GM19193 (cell line): ENCODE results near the gene CHST15.

Experiments used
- POLR2A ChIP-seq: IDR thresholded peaks from 4 replicates; pipeline ENCODE4 v1.6.1; 2011; ENCODE audit not compliant: insufficient read depth, insufficient read length; ENCODE audit errors: extremely low read depth

The CHST15 gene

DNA sequence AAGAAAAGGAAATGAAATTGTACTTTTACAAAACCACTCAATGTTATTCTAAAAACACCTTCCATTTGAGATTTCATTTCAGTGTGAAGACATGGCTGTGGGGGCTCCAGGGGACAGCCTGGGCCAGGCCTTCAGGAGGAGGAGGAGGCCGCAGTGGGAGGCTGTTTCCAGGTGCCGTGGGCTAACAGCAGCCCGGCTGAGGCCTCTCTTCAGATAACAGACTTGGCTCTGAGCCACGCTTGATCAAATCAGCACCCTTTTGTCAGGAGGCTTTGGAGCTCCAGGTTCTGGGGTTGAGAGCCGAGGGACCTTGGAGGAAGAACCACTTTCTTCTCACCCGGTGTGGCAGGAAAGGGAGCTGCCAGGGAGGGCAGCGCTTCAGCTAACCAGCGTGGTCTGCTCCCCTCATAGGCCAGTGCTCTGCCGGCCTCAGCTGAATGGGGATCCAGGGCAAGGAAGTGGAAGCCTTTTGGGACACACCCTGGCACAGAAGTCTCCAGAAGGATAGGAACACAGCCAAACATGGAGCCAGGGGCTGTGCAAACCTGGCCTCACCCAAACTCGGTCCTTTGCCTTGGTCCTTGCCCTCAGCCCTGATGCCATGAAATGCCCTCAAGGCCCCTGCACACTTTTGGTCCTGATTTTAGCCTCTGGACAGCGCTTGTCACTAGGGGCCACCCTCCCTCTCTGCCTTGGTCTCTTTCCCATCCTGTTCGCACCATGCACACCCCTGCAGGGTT is 23.5 kb upstream of the CHST15 start:
- no peak for TF ChIP-seq POLR2A

DNA sequence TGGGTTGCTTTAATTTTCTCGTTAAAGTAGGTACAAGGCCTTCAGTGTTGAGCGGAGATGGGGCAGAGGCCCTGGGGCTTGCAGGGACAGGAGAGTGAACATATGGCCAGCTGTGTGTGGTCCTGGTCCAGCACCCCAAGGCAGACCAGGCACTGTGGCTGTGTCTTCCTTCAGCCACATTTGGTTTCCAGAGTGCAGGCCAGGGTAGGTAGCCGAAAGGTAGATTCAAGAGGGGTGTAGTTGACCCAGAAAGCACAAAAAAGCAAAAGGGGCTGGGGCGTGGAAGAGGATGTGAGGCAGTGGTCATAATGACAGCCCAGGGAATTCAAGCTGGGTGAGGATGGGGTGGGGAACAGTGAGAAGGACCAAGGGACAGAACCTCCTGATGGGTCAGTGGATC is 21.3 kb upstream of the CHST15 start:
- no peak for TF ChIP-seq POLR2A

DNA sequence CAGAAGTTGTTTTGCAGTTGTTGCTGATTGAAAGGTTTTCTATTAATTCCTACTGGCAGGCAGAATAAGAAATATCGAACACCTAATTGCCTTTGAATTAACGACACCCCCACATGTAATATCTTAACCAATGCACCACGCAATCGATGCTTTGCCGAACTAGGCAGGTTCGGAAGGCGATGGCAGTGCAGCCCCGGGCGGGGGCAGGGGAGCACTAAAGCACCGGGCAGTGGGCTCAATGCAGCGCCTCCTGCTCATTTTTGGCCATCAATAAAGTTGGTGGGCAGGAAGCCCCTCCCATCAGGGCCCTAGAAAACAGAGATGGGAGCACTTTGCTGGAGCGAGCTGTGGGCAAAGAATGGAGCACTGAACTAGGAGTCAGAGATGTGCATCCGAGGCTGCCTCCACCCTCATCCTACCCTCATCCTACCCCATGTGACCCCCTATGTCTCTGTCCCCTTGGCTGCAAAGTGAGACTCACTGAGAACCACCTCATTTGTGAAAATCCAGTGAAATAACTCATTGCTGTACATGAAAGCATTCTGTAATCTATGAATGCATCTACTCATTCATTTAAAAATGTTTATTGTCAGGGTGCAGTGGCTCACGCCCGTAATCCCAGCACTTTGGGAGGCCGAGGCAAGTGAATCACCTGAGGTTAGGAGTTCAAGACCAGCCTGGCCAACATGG is 19.6 kb upstream of the CHST15 start:
- TF ChIP-seq POLR2A: no peak

DNA sequence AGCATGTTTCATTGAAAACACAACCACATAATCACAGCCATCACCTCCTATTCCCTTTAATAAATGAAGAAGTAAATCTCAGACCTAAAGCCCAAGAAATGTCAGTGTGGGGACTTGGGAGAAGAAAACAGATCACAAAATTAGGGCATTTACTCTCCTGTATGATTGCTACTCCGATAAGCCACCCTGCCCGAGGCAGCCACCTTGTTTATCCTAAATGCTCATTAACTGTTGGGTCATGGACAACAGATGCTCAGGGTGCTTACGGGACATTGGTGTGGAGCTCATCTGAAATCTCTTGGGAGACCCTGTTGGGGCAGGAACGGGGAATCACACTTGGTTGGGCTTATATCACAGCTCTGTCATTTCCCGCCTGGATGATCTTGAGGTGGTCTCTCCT is 17.5 kb upstream of the CHST15 start:
- TF ChIP-seq POLR2A: no peak

DNA sequence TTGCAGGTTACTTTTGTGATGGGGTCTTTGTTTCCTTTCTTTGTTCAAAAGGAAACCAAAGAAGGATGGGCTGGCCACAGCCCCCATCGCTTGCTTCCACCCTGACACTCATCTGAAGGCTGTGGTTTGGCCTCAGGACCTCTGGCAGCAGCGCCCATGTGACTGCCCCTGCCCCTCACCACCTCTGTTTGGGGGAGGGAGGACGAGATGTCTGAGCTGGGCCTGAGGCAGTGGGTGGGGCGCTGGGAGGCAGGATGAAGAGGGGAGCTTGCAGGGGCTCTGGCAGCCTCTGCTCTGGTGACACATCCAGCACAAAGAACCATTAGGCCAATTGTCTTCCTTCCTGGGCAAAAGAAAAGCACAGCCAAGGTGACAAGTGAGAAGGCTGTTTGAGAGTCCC is 15.9 kb upstream of the CHST15 start:
- TF ChIP-seq POLR2A: no peak

DNA sequence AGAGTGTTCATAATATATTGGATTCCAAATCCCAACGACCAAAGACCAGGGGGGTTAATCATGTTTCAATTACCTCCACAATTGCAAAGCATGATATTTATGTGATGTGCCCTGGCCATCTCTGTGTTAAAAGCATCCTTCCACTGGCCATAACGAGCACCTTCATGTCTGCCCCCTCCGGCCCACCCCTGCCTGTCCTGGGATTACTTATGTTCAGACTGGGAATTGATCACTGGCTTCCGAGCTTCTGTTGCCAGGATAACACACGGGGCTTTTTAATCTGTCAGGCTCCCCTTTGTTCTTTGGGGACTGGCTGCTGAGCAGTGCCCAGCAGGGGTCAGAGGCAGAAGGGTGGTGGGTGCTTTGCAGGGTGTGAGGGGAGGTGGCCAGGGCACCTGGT is 13.7 kb upstream of the CHST15 start:
- TF ChIP-seq POLR2A: no peak

DNA sequence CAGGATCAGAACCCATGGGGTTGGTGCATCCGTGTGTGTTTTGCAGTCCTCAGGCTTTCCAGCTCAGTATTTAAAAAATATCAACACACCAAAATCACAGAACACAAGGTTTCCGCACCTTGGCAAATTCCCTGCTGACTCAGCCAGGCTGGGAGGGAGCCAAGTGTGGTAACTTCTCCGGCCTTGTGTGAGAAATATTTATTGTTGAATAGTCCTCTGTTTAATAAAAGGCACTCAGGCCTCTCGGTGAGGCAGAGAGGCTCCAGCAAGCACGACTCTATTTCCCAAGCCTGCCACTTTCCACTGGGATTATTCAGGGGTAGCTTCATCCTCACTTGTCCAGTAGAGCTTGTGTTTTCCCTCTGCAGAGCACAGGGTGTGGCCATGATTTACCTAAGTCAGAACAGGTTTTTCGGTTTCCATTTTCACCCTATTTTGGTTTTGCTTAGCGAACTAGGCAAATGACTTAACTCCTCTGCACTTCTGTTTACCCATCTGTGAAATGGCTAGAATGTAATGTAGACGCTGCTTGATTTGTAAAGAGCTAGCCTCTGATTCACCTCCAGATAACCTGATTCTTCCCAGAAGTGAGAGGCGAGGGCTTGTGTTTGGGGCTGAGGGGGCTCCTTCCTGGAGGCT is 13.0 kb upstream of the CHST15 start:
- TF ChIP-seq POLR2A: no peak

DNA sequence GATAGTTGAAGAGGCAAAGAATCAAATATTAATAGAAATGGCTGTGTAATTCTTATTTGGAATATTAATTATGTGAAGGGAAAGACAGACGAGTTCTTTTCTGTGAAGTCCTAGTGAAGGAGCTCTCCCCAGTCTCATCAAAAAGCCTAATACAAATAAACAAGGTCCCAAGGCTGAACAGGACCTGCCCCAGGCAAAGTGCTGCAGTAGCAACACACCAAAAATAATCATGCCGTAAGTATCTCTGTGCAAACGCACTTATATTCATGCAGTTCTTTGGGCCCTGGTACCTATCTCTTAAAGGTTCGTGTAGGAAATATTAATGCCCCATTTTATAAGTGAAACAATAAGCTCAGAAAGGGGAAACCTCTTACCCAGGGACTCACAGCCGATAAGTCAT is 12.2 kb upstream of the CHST15 start:
- no peak for TF ChIP-seq POLR2A

DNA sequence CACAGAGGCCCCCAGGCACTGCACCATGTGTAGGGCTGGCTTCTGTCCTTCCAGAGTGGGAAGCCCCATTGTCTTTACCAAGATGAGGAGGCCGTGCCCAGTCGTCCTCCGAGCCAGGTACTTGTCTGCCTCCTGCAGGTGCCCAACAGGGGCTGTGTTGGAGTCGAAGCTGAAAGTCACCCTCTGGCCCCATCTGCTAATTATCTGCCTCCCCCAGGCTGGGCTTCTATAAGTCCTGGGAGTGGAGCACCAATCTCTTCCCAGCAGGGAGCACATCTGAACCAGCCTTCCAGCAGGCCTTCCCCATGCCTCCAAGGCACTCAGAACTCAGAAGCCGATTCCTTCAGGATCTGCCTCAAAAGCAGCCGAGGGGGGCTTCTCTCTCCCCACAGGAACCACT is 11.6 kb upstream of the CHST15 start:
- no peak for TF ChIP-seq POLR2A

DNA sequence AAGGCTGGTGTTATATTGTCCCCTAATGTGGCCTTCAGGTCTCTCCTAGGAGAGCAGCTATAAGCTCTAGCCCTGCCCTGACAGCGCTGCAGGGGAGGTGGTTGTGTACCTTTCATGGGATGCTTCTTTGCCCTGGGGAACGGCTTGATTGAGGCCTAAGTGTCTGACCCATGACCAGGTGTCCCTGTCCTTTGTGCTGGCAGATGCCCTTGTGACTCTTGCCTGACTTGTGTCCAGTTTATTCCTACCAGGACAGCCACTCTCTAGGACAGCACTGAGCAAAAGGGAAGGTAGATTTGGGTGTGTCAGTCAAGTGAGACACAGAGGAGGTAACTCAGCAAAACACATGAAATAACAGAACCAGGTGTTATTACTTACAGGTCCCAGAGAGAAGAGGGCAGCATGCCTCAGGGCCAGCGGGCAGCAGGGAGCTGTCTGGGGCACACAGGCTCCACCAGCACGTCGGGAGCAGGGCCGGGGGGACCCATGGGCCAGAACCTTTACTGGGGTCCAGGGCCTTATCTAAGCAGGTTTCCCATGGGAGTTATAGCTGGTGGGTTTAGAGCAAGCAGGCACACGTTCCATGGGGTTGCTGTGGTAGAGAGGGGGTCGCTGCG is 10.7 kb upstream of the CHST15 start:
- TF ChIP-seq POLR2A: no peak

DNA sequence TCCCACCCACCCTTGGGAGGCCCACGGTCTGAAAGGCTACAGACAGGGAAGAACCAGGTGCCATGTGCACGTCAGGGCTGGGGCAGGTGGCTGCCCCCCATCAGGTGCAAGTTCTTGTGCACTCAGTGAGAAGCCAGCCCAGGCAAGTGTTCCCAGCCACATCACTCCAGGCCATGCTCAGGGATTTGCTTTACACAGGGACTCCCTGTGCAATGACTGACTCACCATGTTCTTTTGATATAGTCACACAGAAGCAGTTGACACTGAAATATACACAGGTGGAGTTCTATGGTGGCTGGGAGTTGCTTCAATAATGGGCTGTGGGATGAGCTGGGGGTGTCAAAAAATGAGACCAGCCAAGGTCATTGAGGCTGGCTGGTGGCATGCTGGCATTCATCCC is 8.0 kb upstream of the CHST15 start:
- no peak for TF ChIP-seq POLR2A

DNA sequence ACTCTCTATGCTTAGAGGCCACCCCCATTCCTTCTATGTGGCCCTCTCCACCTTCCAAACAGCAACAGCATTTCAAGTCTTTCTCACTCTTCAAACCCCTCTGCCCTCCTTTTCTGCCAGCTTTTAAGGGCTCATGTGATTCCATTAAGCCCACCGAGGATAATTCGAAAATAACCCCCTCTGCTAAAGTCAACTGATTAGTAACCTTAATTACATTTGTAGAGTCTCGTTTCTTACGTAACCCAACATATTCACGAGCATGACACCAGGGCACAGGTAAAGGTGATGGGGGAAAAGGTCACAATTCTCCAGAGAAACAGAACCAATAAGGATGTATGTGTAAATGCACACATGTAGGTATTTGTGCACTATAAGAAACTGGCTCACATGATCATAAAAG is 6.7 kb upstream of the CHST15 start:
- no peak for TF ChIP-seq POLR2A

DNA sequence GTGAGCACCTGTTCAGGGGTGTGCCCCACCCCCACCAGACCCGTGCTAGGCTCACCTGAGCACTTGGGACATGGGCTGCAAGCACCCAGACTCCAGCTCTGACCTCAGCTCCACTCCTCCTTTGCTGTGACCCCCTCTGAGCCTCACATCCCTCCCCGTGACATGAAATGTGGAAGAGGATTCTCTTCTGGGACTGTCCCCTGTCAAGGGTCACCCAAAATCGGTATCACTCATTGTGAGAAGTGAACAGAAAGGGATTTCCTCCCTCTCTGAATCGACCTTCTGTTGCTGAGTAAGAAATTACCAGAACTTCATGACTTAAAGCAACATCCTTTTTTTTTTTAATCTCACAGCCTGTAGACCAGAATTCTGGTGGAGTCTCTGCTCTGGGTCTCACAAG is 6.2 kb upstream of the CHST15 start:
- TF ChIP-seq POLR2A: no peak

DNA sequence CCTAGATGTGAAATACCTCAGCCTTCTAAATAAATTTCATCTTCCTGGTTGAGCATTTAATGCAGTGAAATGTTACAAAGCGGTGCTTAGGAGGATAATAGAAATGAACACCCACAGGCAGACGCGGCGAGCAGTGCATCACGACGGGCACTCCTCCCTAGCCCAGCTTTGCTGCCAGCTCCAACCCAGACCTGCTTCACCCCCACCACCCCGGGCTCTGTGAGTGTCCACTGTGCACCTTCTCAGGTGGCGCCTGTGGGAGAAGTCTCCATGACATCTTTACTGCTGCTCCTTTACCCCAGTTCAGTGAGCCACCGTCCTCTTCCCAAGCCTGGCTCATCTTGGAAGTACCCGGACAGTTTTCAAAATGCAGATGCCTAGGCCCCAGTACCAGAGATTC is 5.2 kb upstream of the CHST15 start:
- no peak for TF ChIP-seq POLR2A

DNA sequence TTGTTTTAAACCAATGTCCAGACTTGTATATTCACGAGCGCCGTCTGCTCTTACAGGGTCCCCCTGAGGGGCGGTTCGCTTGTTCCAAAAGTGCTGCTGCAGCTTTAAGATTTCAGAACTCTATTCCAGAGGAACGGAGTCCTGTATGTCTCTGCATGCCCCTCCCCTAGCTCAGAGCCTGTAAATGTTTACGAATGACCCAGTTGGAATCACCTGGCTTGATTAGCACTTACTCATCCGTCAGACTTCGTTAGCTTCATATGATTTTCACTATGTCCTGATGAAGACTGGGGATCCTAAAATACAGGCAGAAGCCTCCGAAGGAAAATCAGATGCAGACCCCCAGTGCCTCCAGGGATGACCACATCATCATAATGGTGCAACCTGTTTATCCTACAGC is 4.5 kb upstream of the CHST15 start:
- TF ChIP-seq POLR2A: no peak

DNA sequence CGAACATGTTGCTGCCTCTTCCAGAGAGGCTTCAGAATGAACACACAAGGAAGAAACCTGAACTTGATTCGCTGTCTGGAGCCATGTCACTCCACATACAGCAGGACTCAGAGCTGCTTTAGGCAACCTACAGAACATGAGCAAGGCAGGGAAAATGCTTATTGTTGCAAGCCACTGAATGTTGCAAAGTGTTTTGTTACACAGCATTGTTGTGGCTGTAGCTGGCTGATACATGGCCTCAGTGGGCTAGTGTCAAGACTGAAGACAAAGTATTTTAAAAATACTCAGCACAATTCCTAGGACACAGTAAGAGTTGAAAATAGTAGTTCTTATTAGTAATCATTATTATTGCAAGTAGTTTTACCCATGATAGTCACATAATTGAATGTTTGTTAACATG is 3.1 kb upstream of the CHST15 start:
- TF ChIP-seq POLR2A: no peak
